ENCODE results near the gene GTF2A1L. TPM values are rescaled to one million over a fixed set of nuclear protein-coding genes. Genes with fewer than 3 reads are reported as not detected.

The GTF2A1L gene
- total RNA-seq (2022; extraction: Qiagen RNA extraction; ENCODE audit: low read depth): not detected in 5 replicates

GRCh38 chr2:48617618-48618017 lies at the start of gene GTF2A1L:
Gene GTF2A1L, plus strand, starts transcription at chr2:48617856. Its CDS starts 19 bp downstream, at chr2:48617875.

Other genes with a start within 250 kb of the GTF2A1L start
- gene PPP1R21, start 177.1 kb upstream of the GTF2A1L start, total RNA-seq (2022; extraction: Qiagen RNA extraction; ENCODE audit: low read depth): 10.6 to 14.5 TPM (median 14.2 TPM) in 5 replicates
- gene STON1, start 87.7 kb upstream of the GTF2A1L start, total RNA-seq (2022; extraction: Qiagen RNA extraction; ENCODE audit: low read depth): 0.31 to 0.56 TPM (median 0.38 TPM) in 5 replicates
- not detected in 5 replicates for gene LHCGR, start 137.9 kb downstream of the GTF2A1L start, total RNA-seq (2022; extraction: Qiagen RNA extraction; ENCODE audit: low read depth)